Suppressor macrophage (primary cell): ENCODE measurements around the gene PRKD3.
A peak's percentile ranks its signal among the peaks of the same experiment; 100 is the strongest.

Source experiments
- DNase-seq, 4 experiments: peaks; one replicate each; pipeline ENCODE4 v3.0.0-alpha.2; 2020 to 2022

The PRKD3 gene

GRCh38 chr2:37342591-37343220 lies 18.1 kb upstream of the PRKD3 start:
- DNase-seq: peak in 2 of 4 experiments; percentile 18 to 28

GRCh38 chr2:37340637-37341036 lies 16.0 kb upstream of the PRKD3 start:
- no peak for DNase-seq

GRCh38 chr2:37338933-37339332 lies 14.3 kb upstream of the PRKD3 start:
- DNase-seq: no peak

GRCh38 chr2:37337620-37338280 lies 13.1 kb upstream of the PRKD3 start:
- peak in 1 of 4 experiments; percentile 31 for DNase-seq

GRCh38 chr2:37335604-37336003 lies 11.0 kb upstream of the PRKD3 start:
- no peak for DNase-seq

GRCh38 chr2:37333256-37333655 lies 8.6 kb upstream of the PRKD3 start:
- no peak for DNase-seq

- DNase-seq: no peak
Measured at GRCh38 chr2:37332560-37332959, 7.9 kb upstream of the PRKD3 start.

- peak in 3 of 4 experiments; percentile 39 to 71 (median 68) for DNase-seq
Measured at GRCh38 chr2:37330681-37331080, 6.0 kb upstream of the PRKD3 start.

- no peak for DNase-seq
Measured at GRCh38 chr2:37326866-37327634, 2.4 kb upstream of the PRKD3 start.

- peak; percentile 73 to 93 (median 84) for DNase-seq
Measured at GRCh38 chr2:37326285-37326684, 1.7 kb upstream of the PRKD3 start.

- DNase-seq: peak in 1 of 4 experiments; percentile 16
Measured at GRCh38 chr2:37325625-37326071, 1.0 kb upstream of the PRKD3 start.

GRCh38 chr2:37324536-37324785 lies 172 bp downstream of the PRKD3 start:
- DNase-seq: peak in 1 of 4 experiments; percentile 80

- DNase-seq: peak; percentile 26 to 41 (median 32)
Measured at GRCh38 chr2:37323781-37324535, 675 bp downstream of the PRKD3 start.

GRCh38 chr2:37323176-37323780 lies 1.4 kb downstream of the PRKD3 start:
- no peak for DNase-seq

- no peak for DNase-seq
Measured at GRCh38 chr2:37322368-37322767, 2.3 kb downstream of the PRKD3 start.

GRCh38 chr2:37321029-37321682 lies 3.5 kb downstream of the PRKD3 start:
- no peak for DNase-seq

- no peak for DNase-seq
Measured at GRCh38 chr2:37319754-37320609, 4.7 kb downstream of the PRKD3 start.

- DNase-seq: peak; percentile 18 to 58 (median 33)
Measured at GRCh38 chr2:37318401-37318800, 6.2 kb downstream of the PRKD3 start.

GRCh38 chr2:37317746-37318145 lies 6.9 kb downstream of the PRKD3 start:
- DNase-seq: no peak

- DNase-seq: no peak
Measured at GRCh38 chr2:37316181-37316580, 8.5 kb downstream of the PRKD3 start.

- DNase-seq: no peak
Measured at GRCh38 chr2:37315364-37315763, 9.3 kb downstream of the PRKD3 start.
